HepG2 (cell line): Measurements from ENCODE around the gene CAPN14.

ENCODE experiments used
- ATF3 ChIP-seq: sonication (generic); formaldehyde crosslinking; IDR thresholded peaks from 2 replicates; pipeline ENCODE4 v1.4.0; 2020; ENCODE audit warnings: missing genetic modification reagents
- CENPX ChIP-seq: sonication (generic); formaldehyde crosslinking; IDR thresholded peaks from 2 replicates; pipeline ENCODE4 v1.9.0; 2021; ENCODE audit warnings: mild to moderate bottlenecking, missing genetic modification reagents, moderate library complexity
- CTCF ChIP-seq: sonication (generic); formaldehyde crosslinking; IDR thresholded peaks from 2 replicates; pipeline ENCODE4 v1.5.0; 2020; ENCODE audit warnings: mild to moderate bottlenecking, missing genetic modification reagents, moderate library complexity
- FOXK1 ChIP-seq: sonication (generic); formaldehyde crosslinking; IDR thresholded peaks from 2 replicates; pipeline ENCODE4 v1.4.0; 2020; ENCODE audit warnings: low read depth, missing genetic modification reagents, borderline replicate concordance
- GATAD2A ChIP-seq: IDR thresholded peaks from 2 replicates; pipeline ENCODE4 v1.6.1; 2016
- MYC ChIP-seq: sonication (generic); formaldehyde crosslinking; IDR thresholded peaks from 2 replicates; pipeline ENCODE4 v1.9.0; 2021; ENCODE audit warnings: missing genetic modification reagents, borderline replicate concordance
- NFAT5 ChIP-seq: sonication (generic); formaldehyde crosslinking; IDR thresholded peaks from 2 replicates; pipeline ENCODE4 v1.4.0; 2020; ENCODE audit warnings: missing genetic modification reagents
- TCF7 ChIP-seq: sonication (generic); IDR thresholded peaks from 2 replicates; pipeline ENCODE4 v1.6.1; 2016; ENCODE audit warnings: antibody characterized with exemption, low read depth
- ZNF616 ChIP-seq: sonication (generic); formaldehyde crosslinking; IDR thresholded peaks from 2 replicates; pipeline ENCODE4 v1.5.0; 2020; ENCODE audit warnings: low read depth, mild to moderate bottlenecking, missing genetic modification reagents

GRCh38 chr2:31251018-31251417 is 33.7 kb upstream of the CAPN14 start:
- TF ChIP-seq CTCF = no peak
- TF ChIP-seq NFAT5 = no peak
- no peak for TF ChIP-seq CENPX (CRISPR knock-in tag)
- TF ChIP-seq ATF3 = no peak
- no peak for TF ChIP-seq TCF7
- no peak for TF ChIP-seq GATAD2A (CRISPR knock-in tag)
- TF ChIP-seq FOXK1 = no peak
- no peak for TF ChIP-seq ZNF616 (CRISPR knock-in tag)
- no peak for TF ChIP-seq MYC (CRISPR knock-in tag)
